H1 (cell line): ENCODE data around the gene CACNG3. TPM values are rescaled to one million over a fixed set of nuclear protein-coding genes. Genes with fewer than 3 reads are reported as not detected.

Experiments used
- HDAC6 ChIP-seq: IDR thresholded peaks from one replicate; pipeline ENCODE4 v1.7.1; 2012; ENCODE audit warnings: low read depth, mild to moderate bottlenecking, inconsistent platforms, low read length, moderate library complexity
- RAD21 ChIP-seq, 2 experiments: IDR thresholded peaks in 1 of 2; conservative IDR thresholded peaks in 1 of 2; 2 replicates each; pipeline ENCODE4 v1.6.1; 2011; ENCODE audit warnings: low read depth in 2 of 2, low read length in 2 of 2, improper control_type of control experiment in 1 of 2, inconsistent platforms in 1 of 2, mild to moderate bottlenecking in 1 of 2, moderate library complexity in 1 of 2
- SUZ12 ChIP-seq: fragments of 200-600 bp; sonication (generic); IDR thresholded peaks from 2 replicates; pipeline ENCODE4 v1.6.1; 2012; ENCODE audit warnings: mild to moderate bottlenecking, inconsistent platforms, low read length, moderate library complexity, mixed read lengths
- TAF7 ChIP-seq: optimal IDR thresholded peaks from 2 replicates; pipeline ENCODE3; 2011; ENCODE audit warnings: low read depth, mild to moderate bottlenecking, inconsistent platforms, low read length, moderate library complexity, borderline replicate concordance
- polyA plus RNA-seq, 7 experiments: library from polyadenylated mRNA; depleted of rRNA in 3 of 7; stranded (reverse) in 5 of 7; unstranded in 2 of 7; fragments of >200 nt in 5 of 7; fragments of 200-250 nt in 2 of 7; gene quantifications; 1 replicate in 5 of 7; 2 replicates in 1 of 7; 4 replicates in 1 of 7; pipeline versions ENCODE4 v1.2.1 to v1.2.3, GENCODE V29; 2011 to 2013; ENCODE audit warnings: missing spikeins in 2 of 7, mixed read lengths in 2 of 7
- total RNA-seq: library from RNA; stranded (reverse); fragmentation: NEBNext Ultra II Directional; extraction: Animal tissue kit (Norgen Biotek cat#: 25700); gene quantifications from 2 replicates; pipeline ENCODE4 v1.2.1, GENCODE V29; 2021
- TF ChIP-seq, protein P1 (sequence below), 3 experiments: IDR thresholded peaks; 1 replicate in 2 of 3; 2 replicates in 1 of 3; pipeline versions ENCODE4 v1.5.1 to v1.6.1; 2011; ENCODE audit warnings: low read length in 3 of 3, mild to moderate bottlenecking in 3 of 3, inconsistent platforms in 2 of 3, low read depth in 1 of 3, moderate library complexity in 1 of 3; ENCODE audit not compliant: insufficient read depth in 1 of 3; ENCODE audit errors: control extremely low read depth in 1 of 3

CACNG3 gene
- total and polyA plus RNA-seq, 2 of the 8 experiments (the other 6 are each of a cell fraction or from before 2014, with no cell fraction given): 0.12 TPM; not detected in 1

DNA sequence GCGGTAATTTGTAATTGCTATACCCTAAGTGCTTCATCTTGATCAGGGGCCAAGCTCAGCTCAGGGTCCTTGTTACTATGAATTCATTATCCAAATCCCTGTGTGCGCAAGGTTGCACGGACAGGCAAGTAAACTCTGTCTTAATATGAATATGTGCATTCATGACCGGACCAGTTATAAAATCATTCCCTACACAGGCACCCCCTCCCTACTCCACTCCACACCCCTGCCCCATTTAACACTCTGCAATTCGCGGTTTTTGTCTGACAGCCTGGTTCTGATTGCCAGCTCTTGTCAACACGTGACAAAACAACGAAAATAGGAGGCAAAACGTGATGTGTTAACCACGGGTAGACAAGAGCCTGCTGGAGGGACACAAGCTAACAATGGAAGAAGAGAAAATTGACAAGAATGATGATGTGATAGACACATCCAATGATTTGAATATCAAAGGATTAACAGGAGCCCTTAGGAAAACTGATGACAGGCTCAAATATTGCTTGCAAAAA is 76.5 kb downstream of the CACNG3 start (continued):
- TF ChIP-seq, protein P1, sequence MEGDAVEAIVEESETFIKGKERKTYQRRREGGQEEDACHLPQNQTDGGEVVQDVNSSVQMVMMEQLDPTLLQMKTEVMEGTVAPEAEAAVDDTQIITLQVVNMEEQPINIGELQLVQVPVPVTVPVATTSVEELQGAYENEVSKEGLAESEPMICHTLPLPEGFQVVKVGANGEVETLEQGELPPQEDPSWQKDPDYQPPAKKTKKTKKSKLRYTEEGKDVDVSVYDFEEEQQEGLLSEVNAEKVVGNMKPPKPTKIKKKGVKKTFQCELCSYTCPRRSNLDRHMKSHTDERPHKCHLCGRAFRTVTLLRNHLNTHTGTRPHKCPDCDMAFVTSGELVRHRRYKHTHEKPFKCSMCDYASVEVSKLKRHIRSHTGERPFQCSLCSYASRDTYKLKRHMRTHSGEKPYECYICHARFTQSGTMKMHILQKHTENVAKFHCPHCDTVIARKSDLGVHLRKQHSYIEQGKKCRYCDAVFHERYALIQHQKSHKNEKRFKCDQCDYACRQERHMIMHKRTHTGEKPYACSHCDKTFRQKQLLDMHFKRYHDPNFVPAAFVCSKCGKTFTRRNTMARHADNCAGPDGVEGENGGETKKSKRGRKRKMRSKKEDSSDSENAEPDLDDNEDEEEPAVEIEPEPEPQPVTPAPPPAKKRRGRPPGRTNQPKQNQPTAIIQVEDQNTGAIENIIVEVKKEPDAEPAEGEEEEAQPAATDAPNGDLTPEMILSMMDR (IDR thresholded peaks at IDR 0.05; ENCODE audit: control extremely low read depth in 1 of 3, insufficient read depth in 1 of 3, low read depth in 1 of 3, low read length in 3 of 3): no peak
- no peak for TF ChIP-seq RAD21 (IDR thresholded peaks at IDR 0.05 in 1 of 2, conservative IDR thresholded peaks at IDR 0.05 in 1 of 2; ENCODE audit: low read depth in 2 of 2, low read length in 2 of 2)
- TF ChIP-seq HDAC6: no peak
- no peak for TF ChIP-seq SUZ12
- TF ChIP-seq TAF7: no peak
- TF ChIP-seq, all 59 proteins: peak for 0
